ENCODE measurements around the gene SETSIP.

DNA sequence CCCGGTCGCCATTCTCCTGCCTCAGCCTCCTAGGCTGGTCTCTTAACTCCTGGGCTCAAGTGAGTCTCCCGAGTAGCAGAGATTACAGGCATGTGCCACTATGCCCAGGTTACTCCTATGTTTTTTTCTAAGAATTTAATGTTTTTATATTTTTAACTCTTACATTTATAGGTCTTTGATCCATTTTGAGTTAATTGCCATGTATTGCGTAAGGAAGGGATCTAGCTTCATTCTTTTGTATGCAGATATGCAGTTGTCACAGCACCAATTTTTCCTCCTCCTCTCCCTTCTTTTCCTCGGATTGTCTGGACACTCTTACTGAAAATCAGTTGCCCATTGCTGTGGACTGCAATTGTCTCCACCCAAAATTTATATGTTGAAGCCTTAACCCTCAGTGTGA, 16.4 kb upstream of the SETSIP start:
- TF ChIP-seq, protein P1, sequence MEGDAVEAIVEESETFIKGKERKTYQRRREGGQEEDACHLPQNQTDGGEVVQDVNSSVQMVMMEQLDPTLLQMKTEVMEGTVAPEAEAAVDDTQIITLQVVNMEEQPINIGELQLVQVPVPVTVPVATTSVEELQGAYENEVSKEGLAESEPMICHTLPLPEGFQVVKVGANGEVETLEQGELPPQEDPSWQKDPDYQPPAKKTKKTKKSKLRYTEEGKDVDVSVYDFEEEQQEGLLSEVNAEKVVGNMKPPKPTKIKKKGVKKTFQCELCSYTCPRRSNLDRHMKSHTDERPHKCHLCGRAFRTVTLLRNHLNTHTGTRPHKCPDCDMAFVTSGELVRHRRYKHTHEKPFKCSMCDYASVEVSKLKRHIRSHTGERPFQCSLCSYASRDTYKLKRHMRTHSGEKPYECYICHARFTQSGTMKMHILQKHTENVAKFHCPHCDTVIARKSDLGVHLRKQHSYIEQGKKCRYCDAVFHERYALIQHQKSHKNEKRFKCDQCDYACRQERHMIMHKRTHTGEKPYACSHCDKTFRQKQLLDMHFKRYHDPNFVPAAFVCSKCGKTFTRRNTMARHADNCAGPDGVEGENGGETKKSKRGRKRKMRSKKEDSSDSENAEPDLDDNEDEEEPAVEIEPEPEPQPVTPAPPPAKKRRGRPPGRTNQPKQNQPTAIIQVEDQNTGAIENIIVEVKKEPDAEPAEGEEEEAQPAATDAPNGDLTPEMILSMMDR (conservative IDR thresholded peaks at IDR 0.05; ENCODE audit: low read length) = no peak
- TF ChIP-seq EZH2phosphoT487 (IDR thresholded peaks at IDR 0.05; ENCODE audit: borderline replicate concordance, low read depth, low read length) = no peak
